Psoas muscle (tissue), 8 donors: ENCODE results near the gene CDK5RAP2. TPM values are rescaled to one million over a fixed set of nuclear protein-coding genes. Genes with fewer than 3 reads are reported as not detected.

Source experiments
- ATAC-seq, 4 donors: fragments of 200-7000 bp; cut with Tn5 transposase; one replicate each; pipeline ENCODE4 v1.9.1; 2020; ENCODE audit warnings: moderate library complexity in 3 of 4, mild to moderate bottlenecking in 2 of 4
- DNase-seq, 2 donors: peaks; one replicate each; pipeline ENCODE4 v3.0.0-alpha.2; 2020
- H3K27ac ChIP-seq: fragments of 200-600 bp; one replicate; pipeline ENCODE4 v1.8.0; 2022
- H3K27me3 ChIP-seq, 3 donors: fragments of 200-600 bp in 1 of 3; one replicate each; pipeline versions ENCODE4 v1.6.1 to v1.8.0; 2013 to 2022; ENCODE audit warnings: low read length in 2 of 3, mild to moderate bottlenecking in 2 of 3, moderate library complexity in 1 of 3; ENCODE audit not compliant: insufficient read depth in 3 of 3
- H3K36me3 ChIP-seq, 2 donors: fragments of 200-600 bp in 1 of 2; one replicate each; pipeline versions ENCODE4 v1.6.1 to v1.8.0; 2013 to 2022; ENCODE audit warnings: low read depth in 1 of 2, mild to moderate bottlenecking in 1 of 2, moderate library complexity in 1 of 2; ENCODE audit not compliant: insufficient read depth in 1 of 2
- H3K4me1 ChIP-seq: fragments of 200-600 bp; one replicate; pipeline ENCODE4 v1.8.0; 2022
- H3K4me3 ChIP-seq: fragments of 200-600 bp; one replicate; pipeline ENCODE4 v1.8.0; 2022; ENCODE audit warnings: mild to moderate bottlenecking
- H3K9me3 ChIP-seq: fragments of 200-600 bp; one replicate; pipeline ENCODE4 v1.8.0; 2022
- CTCF ChIP-seq: fragments of 200-600 bp; IDR thresholded peaks from one replicate; pipeline ENCODE4 v1.8.0; 2022; ENCODE audit warnings: antibody characterized with exemption
- WGBS, 3 donors: extraction: QIAGEN DNeasy Blood & Tissue Kit; methylation state at CpG; one replicate each; pipeline versions ENCODE4 v1.1.6 to v1.1.7; 2013; 5-methylcytosine and 5-hydroxymethylcytosine counted together
- intact Hi-C, 2 donors: fragments of 100-400 bp; cut with DNase I; formaldehyde crosslinking; loops; one replicate each; pipeline versions ENCODE4 v1.11.0 to v1.14.2; 2022
- polyA plus RNA-seq, 3 donors: library from polyadenylated mRNA; stranded (reverse); fragments of 200-250 nt; gene quantifications; one replicate each; pipeline ENCODE4 v1.2.3, GENCODE V29; 2013
- total RNA-seq, 4 donors: library from RNA; stranded (reverse); fragmentation: NEBNext Ultra II Directional in 2 of 4; extraction: Animal tissue kit (Norgen Biotek cat#: 25700) in 2 of 4; gene quantifications; one replicate each; pipeline versions ENCODE4 v1.2.1 to v1.2.4, GENCODE V29; 2021 to 2023
- donor health status: healthy with polysubstance abuse.
- donor health status: DM: no; HTN: no; CAD: no; lungs with moderate emphysema.
- donor health status: Bipolar disorder and iron deficiency.
- donor health status: healthy.
- donor health status: DM: yes; HTN: yes; CAD: no.
- donor health status: DM: no; HTN: no; CAD: no.
- donor health status: DM: no; HTN: no; CAD: no.
- donor health status: DM: yes; HTN: yes; CAD: no.

The CDK5RAP2 gene
- total and polyA plus RNA-seq, 7 donors, result 26.0 to 95.1 (median 60.3) TPM

GRCh38 chr9:120388003-120388855, 191.7 kb downstream of the CDK5RAP2 start:
- Histone ChIP-seq H3K27me3 (no peaks in the 10 kb centered on the region), H3K27ac (no peak overlapping the region), H3K9me3 (no peaks in the 10 kb centered on the region), H3K36me3 (peaks cover 3 to 48% of the 10 kb centered on the region in 2 donors), H3K4me1 (peaks cover 14% of the 10 kb centered on the region), H3K4me3 (no peak overlapping the region)
- peak; percentile 62 to 86 (median 78) for ATAC-seq
- intact Hi-C loops, result no loop called here
- no peak for TF ChIP-seq CTCF
- 62 to 74% (median 65%) methylated on average over 24 of the region's 24 CpGs for WGBS, 3 donors
- peak in 1 of 2 donors; percentile 61 for DNase-seq

- no peaks in the 10 kb centered on the region for H3K27me3 ChIP-seq
- DNase-seq (no peak), ATAC-seq (no peak)
- TF ChIP-seq CTCF, result no peak
- 84 to 88% (median 88%) methylated on average over 14 of the region's 14 CpGs for WGBS, 3 donors
- H3K36me3 ChIP-seq, result peaks cover 3 to 40% of the 10 kb centered on the region in 2 donors
- no peak overlapping the region for H3K27ac ChIP-seq
- intact Hi-C loops, result no loop called here
- H3K9me3 ChIP-seq, result no peaks in the 10 kb centered on the region
- no peak overlapping the region for H3K4me3 ChIP-seq
- H3K4me1 ChIP-seq, result peaks cover 14% of the 10 kb centered on the region
Observed at GRCh38 chr9:120387257-120388002, 192.5 kb downstream of the CDK5RAP2 start.

- no peak for ATAC-seq
- Histone ChIP-seq H3K27me3 (no peaks in the 10 kb centered on the region), H3K9me3 (no peaks in the 10 kb centered on the region), H3K4me1 (peaks cover 14% of the 10 kb centered on the region), H3K36me3 (peaks cover 3 to 31% of the 10 kb centered on the region in 2 donors), H3K4me3 (no peak overlapping the region), H3K27ac (no peak overlapping the region)
- 62 to 67% (median 63%) methylated on average over 11 of the region's 11 CpGs for WGBS, 3 donors
- no peak for DNase-seq
- intact Hi-C loops, result no loop called here
- TF ChIP-seq CTCF, result no peak
Observed at GRCh38 chr9:120386390-120387131, 193.4 kb downstream of the CDK5RAP2 start.

- peaks cover 7% of the 10 kb centered on the region for H3K4me1 ChIP-seq
- DNase-seq, result no peak
- H3K27ac ChIP-seq, result no peak overlapping the region
- no peaks in the 10 kb centered on the region for H3K27me3 ChIP-seq
- no peak for ATAC-seq
- peaks cover 3 to 23% of the 10 kb centered on the region in 2 donors for H3K36me3 ChIP-seq
- 90 to 92% (median 92%) methylated on average over 16 of the region's 16 CpGs for WGBS, 3 donors
- no peaks in the 10 kb centered on the region for H3K9me3 ChIP-seq
- intact Hi-C loops, result no loop called here
- no peak for TF ChIP-seq CTCF
- no peak overlapping the region for H3K4me3 ChIP-seq
Observed at GRCh38 chr9:120385606-120386389, 194.2 kb downstream of the CDK5RAP2 start.
